Measurements from ENCODE around the gene PGBD5. TPM values are rescaled to one million over a fixed set of nuclear protein-coding genes. Genes with fewer than 3 reads are reported as not detected.

The PGBD5 gene
- polyA plus RNA-seq, 1 donor (not counting 4 experiments of a cell fraction or from before 2014, with no cell fraction given): 0.28 TPM

GRCh38 chr1:230361941-230362340, 64.2 kb downstream of the PGBD5 start:
- dilution Hi-C loops (cut with MboI; ENCODE audit: extremely low pct_ligation_motif_present, low sequenced_read_pairs): no loop called here
- DNase-seq (ENCODE audit: low read depth, low spot score) (no peak), FAIRE-seq (no peak)
- Histone ChIP-seq H3K36me3 (ENCODE audit: control insufficient read depth in 2 of 2, extremely low read depth in 1 of 2, insufficient read depth in 2 of 2, low read length in 2 of 2) (no peaks in the 10 kb centered on the region), H4K20me1 (ENCODE audit: control insufficient read depth, extremely low read depth, insufficient read depth, low read length) (no peaks in the 10 kb centered on the region), H3K9me3 (ENCODE audit: control insufficient read depth, low read depth, low read length) (peaks cover 3% of the 10 kb centered on the region), H3K79me2 (ENCODE audit: control insufficient read depth, insufficient read depth, low read length) (no peaks in the 10 kb centered on the region), H3K9ac (ENCODE audit: control insufficient read depth, extremely low read depth, insufficient read depth, low read length) (no peak overlapping the region), H3K9me1 (ENCODE audit: control insufficient read depth, extremely low read depth, insufficient read depth, low read length) (no peaks in the 10 kb centered on the region), H3K27me3 (ENCODE audit: control insufficient read depth, extremely low read depth, insufficient read depth, low read length) (peaks cover 11% of the 10 kb centered on the region), H3K4me2 (ENCODE audit: control insufficient read depth, extremely low read depth, insufficient read depth, low read depth, low read length) (no peak overlapping the region), H3K27ac (ENCODE audit: control insufficient read depth, insufficient read depth, low read length) (no peak overlapping the region), H2AFZ (ENCODE audit: control insufficient read depth, low read length) (no peak overlapping the region), H3K4me3 (ENCODE audit: control insufficient read depth in 2 of 3, extremely low read depth in 1 of 3, insufficient read depth in 2 of 3, low read depth in 1 of 3, low read length in 3 of 3) (no peak overlapping the region), H3K4me1 (ENCODE audit: control insufficient read depth, extremely low read depth, insufficient read depth, low read length) (peaks cover 11% of the 10 kb centered on the region)
- no peak for TF ChIP-seq CTCF (optimal IDR thresholded peaks at IDR 0.05 in 1 of 3, IDR thresholded peaks at IDR 0.05 in 1 of 3, conservative IDR thresholded peaks at IDR 0.05 in 1 of 3; ENCODE audit: extremely low read depth in 1 of 3, insufficient read depth in 2 of 3, low read length in 3 of 3)
- TF ChIP-seq EZH2 (IDR thresholded peaks at IDR 0.05; ENCODE audit: low read length): no peak

- H3K27ac ChIP-seq (ENCODE audit: control insufficient read depth, insufficient read depth, low read length): peak overlapping the region; percentile 36
Measured at GRCh38 chr1:230359992-230360668, 66.0 kb downstream of the PGBD5 start.

More at GRCh38 chr1:230359992-230360668, 66.0 kb downstream of the PGBD5 start:
- Histone ChIP-seq H3K9ac (ENCODE audit: control insufficient read depth, extremely low read depth, insufficient read depth, low read length) (no peak overlapping the region), H3K4me1 (ENCODE audit: control insufficient read depth, extremely low read depth, insufficient read depth, low read length) (peaks cover 11% of the 10 kb centered on the region), H4K20me1 (ENCODE audit: control insufficient read depth, extremely low read depth, insufficient read depth, low read length) (no peaks in the 10 kb centered on the region), H3K27me3 (ENCODE audit: control insufficient read depth, extremely low read depth, insufficient read depth, low read length) (peaks cover 9% of the 10 kb centered on the region), H3K4me3 (ENCODE audit: control insufficient read depth in 2 of 3, extremely low read depth in 1 of 3, insufficient read depth in 2 of 3, low read depth in 1 of 3, low read length in 3 of 3) (no peak overlapping the region), H3K36me3 (ENCODE audit: control insufficient read depth in 2 of 2, extremely low read depth in 1 of 2, insufficient read depth in 2 of 2, low read length in 2 of 2) (no peaks in the 10 kb centered on the region), H3K79me2 (ENCODE audit: control insufficient read depth, insufficient read depth, low read length) (no peaks in the 10 kb centered on the region), H3K9me1 (ENCODE audit: control insufficient read depth, extremely low read depth, insufficient read depth, low read length) (no peaks in the 10 kb centered on the region), H3K4me2 (ENCODE audit: control insufficient read depth, extremely low read depth, insufficient read depth, low read depth, low read length) (peak overlapping the region; percentile 52), H2AFZ (ENCODE audit: control insufficient read depth, low read length) (no peak overlapping the region), H3K9me3 (ENCODE audit: control insufficient read depth, low read depth, low read length) (peaks cover 3% of the 10 kb centered on the region)
- TF ChIP-seq EZH2 (IDR thresholded peaks at IDR 0.05; ENCODE audit: low read length): no peak
- TF ChIP-seq CTCF (optimal IDR thresholded peaks at IDR 0.05 in 1 of 3, IDR thresholded peaks at IDR 0.05 in 1 of 3, conservative IDR thresholded peaks at IDR 0.05 in 1 of 3; ENCODE audit: extremely low read depth in 1 of 3, insufficient read depth in 2 of 3, low read length in 3 of 3): no peak
- dilution Hi-C loops (cut with MboI; ENCODE audit: extremely low pct_ligation_motif_present, low sequenced_read_pairs): no loop called here
- FAIRE-seq: peak; percentile 80
- DNase-seq (ENCODE audit: low read depth, low spot score): peak; percentile 75

All from keratinocyte (primary cell).